HEK293 (cell line): Measurements from ENCODE around the gene ZRSR2.

Experiments used
- BCL6B ChIP-seq: fragments of 450-650 bp; formaldehyde crosslinking; IDR thresholded peaks from 2 replicates; pipeline ENCODE4 v1.5.1; 2017; ENCODE audit warnings: missing biosample characterization, missing genetic modification characterization
- GLI2 ChIP-seq: fragments of 450-650 bp; formaldehyde crosslinking; IDR thresholded peaks from 2 replicates; pipeline ENCODE4; 2017; ENCODE audit warnings: missing biosample characterization, missing genetic modification characterization, low read depth, borderline replicate concordance
- GLIS2 ChIP-seq: fragments of 450-650 bp; formaldehyde crosslinking; IDR thresholded peaks from 2 replicates; pipeline ENCODE4 v1.5.1; 2016; ENCODE audit warnings: missing biosample characterization, missing genetic modification characterization
- HOXA7 ChIP-seq: sonication (generic); formaldehyde crosslinking; IDR thresholded peaks from 2 replicates; pipeline ENCODE4 v1.8.1; 2022; ENCODE audit warnings: missing genetic modification reagents, borderline replicate concordance
- MEIS1 ChIP-seq: sonication (generic); formaldehyde crosslinking; IDR thresholded peaks from 2 replicates; pipeline ENCODE4 v1.8.1; 2022; ENCODE audit warnings: missing genetic modification reagents, mild to moderate bottlenecking, borderline replicate concordance
- MYNN ChIP-seq: fragments of 450-650 bp; formaldehyde crosslinking; IDR thresholded peaks from 2 replicates; pipeline ENCODE4 v1.5.1; 2016; ENCODE audit warnings: missing biosample characterization, missing genetic modification characterization, borderline replicate concordance
- PRDM4 ChIP-seq: fragments of 450-650 bp; formaldehyde crosslinking; IDR thresholded peaks from 2 replicates; pipeline ENCODE4 v1.5.1; 2017; ENCODE audit warnings: missing biosample characterization, missing genetic modification characterization
- ZBTB1 ChIP-seq: fragments of 450-650 bp; formaldehyde crosslinking; IDR thresholded peaks from 2 replicates; pipeline ENCODE4 v1.5.1; 2016; ENCODE audit warnings: missing biosample characterization, missing genetic modification characterization
- ZBTB17 ChIP-seq: fragments of 450-650 bp; formaldehyde crosslinking; IDR thresholded peaks from 2 replicates; pipeline ENCODE4 v1.5.1; 2016; ENCODE audit warnings: missing biosample characterization, missing genetic modification characterization
- ZBTB20 ChIP-seq: fragments of 450-650 bp; formaldehyde crosslinking; IDR thresholded peaks from 2 replicates; pipeline ENCODE4 v1.5.1; 2016; ENCODE audit warnings: missing biosample characterization, missing genetic modification characterization
- ZBTB48 ChIP-seq: fragments of 450-650 bp; formaldehyde crosslinking; IDR thresholded peaks from 2 replicates; pipeline ENCODE4 v1.5.1; 2016; ENCODE audit warnings: missing biosample characterization, missing genetic modification characterization
- ZBTB49 ChIP-seq: fragments of 450-650 bp; formaldehyde crosslinking; IDR thresholded peaks from 2 replicates; pipeline ENCODE4 v1.5.1; 2016; ENCODE audit warnings: missing biosample characterization, missing genetic modification characterization, low read depth
- ZFP41 ChIP-seq: fragments of 450-650 bp; formaldehyde crosslinking; IDR thresholded peaks from 2 replicates; pipeline ENCODE4 v1.5.1; 2016; ENCODE audit warnings: missing biosample characterization, missing genetic modification characterization, borderline replicate concordance
- ZFP69B ChIP-seq: fragments of 450-650 bp; formaldehyde crosslinking; IDR thresholded peaks from 2 replicates; pipeline ENCODE4 v1.5.1; 2016; ENCODE audit warnings: missing biosample characterization, missing genetic modification characterization
- ZNF132 ChIP-seq: fragments of 450-650 bp; formaldehyde crosslinking; IDR thresholded peaks from 2 replicates; pipeline ENCODE4 v1.5.1; 2017; ENCODE audit warnings: missing biosample characterization, missing genetic modification characterization, borderline replicate concordance
- ZNF146 ChIP-seq: fragments of 450-650 bp; formaldehyde crosslinking; IDR thresholded peaks from 2 replicates; pipeline ENCODE4 v1.5.1; 2016; ENCODE audit warnings: missing biosample characterization, missing genetic modification characterization
- ZNF148 ChIP-seq: fragments of 450-650 bp; formaldehyde crosslinking; IDR thresholded peaks from 2 replicates; pipeline ENCODE4 v1.5.0; 2017; ENCODE audit warnings: missing biosample characterization, missing genetic modification characterization, borderline replicate concordance
- ZNF16 ChIP-seq: fragments of 450-650 bp; formaldehyde crosslinking; IDR thresholded peaks from 2 replicates; pipeline ENCODE4 v1.5.1; 2016; ENCODE audit warnings: low read depth, missing biosample characterization, missing genetic modification characterization
- ZNF239 ChIP-seq: fragments of 450-650 bp; formaldehyde crosslinking; IDR thresholded peaks from 2 replicates; pipeline ENCODE4 v1.5.1; 2016; ENCODE audit warnings: missing biosample characterization, missing genetic modification characterization
- ZNF248 ChIP-seq: fragments of 450-650 bp; formaldehyde crosslinking; IDR thresholded peaks from 2 replicates; pipeline ENCODE4 v1.5.1; 2017; ENCODE audit warnings: missing biosample characterization, missing genetic modification characterization
- ZNF26 ChIP-seq: fragments of 450-650 bp; formaldehyde crosslinking; IDR thresholded peaks from 2 replicates; pipeline ENCODE4 v1.5.1; 2016; ENCODE audit warnings: missing biosample characterization, missing genetic modification characterization
- ZNF394 ChIP-seq: fragments of 450-650 bp; formaldehyde crosslinking; IDR thresholded peaks from 2 replicates; pipeline ENCODE4 v1.5.1; 2016; ENCODE audit warnings: missing biosample characterization, missing genetic modification characterization, mild to moderate bottlenecking, moderate library complexity, borderline replicate concordance
- ZNF449 ChIP-seq: fragments of 450-650 bp; formaldehyde crosslinking; IDR thresholded peaks from 2 replicates; pipeline ENCODE4 v1.5.1; 2017; ENCODE audit warnings: missing biosample characterization, mild to moderate bottlenecking, missing genetic modification characterization, moderate library complexity
- ZNF621 ChIP-seq: fragments of 450-650 bp; formaldehyde crosslinking; IDR thresholded peaks from 2 replicates; pipeline ENCODE4 v1.5.1; 2017; ENCODE audit warnings: missing biosample characterization, missing genetic modification characterization
- ZNF624 ChIP-seq: fragments of 450-650 bp; formaldehyde crosslinking; IDR thresholded peaks from 2 replicates; pipeline ENCODE4 v1.5.1; 2017; ENCODE audit warnings: missing biosample characterization, missing genetic modification characterization
- ZNF639 ChIP-seq: fragments of 450-650 bp; formaldehyde crosslinking; IDR thresholded peaks from 2 replicates; pipeline ENCODE4 v1.5.1; 2016; ENCODE audit warnings: missing biosample characterization, missing genetic modification characterization

ZRSR2 gene

GRCh38 chrX:15789979-15790768 is at the start of gene ZRSR2 (continued):
- TF ChIP-seq ZNF248 (tag by site-specific recombination) (no peak), ZNF148 (no peak), ZNF239 (no peak), ZFP41 (tag by site-specific recombination) (no peak), PRDM4 (tag by site-specific recombination) (peak; percentile 74), ZBTB20 (tag by site-specific recombination) (peak; percentile 61; the same call in 1 of the 2 replicates), ZNF132 (no peak), ZNF624 (tag by site-specific recombination) (no peak), HOXA7 (CRISPR knock-in tag) (no peak), ZNF639 (peak; percentile 50), BCL6B (no peak), MEIS1 (CRISPR knock-in tag) (no peak), GLIS2 (tag by site-specific recombination) (no peak), ZNF16 (tag by site-specific recombination) (no peak), ZBTB17 (tag by site-specific recombination) (peak; percentile 97), ZNF449 (tag by site-specific recombination) (no peak), GLI2 (tag by site-specific recombination) (no peak), ZNF621 (tag by site-specific recombination) (no peak), ZBTB48 (tag by site-specific recombination) (peak; percentile 94), ZNF394 (peak; percentile 78; the same call in 1 of the 2 replicates), ZNF146 (no peak), ZFP69B (tag by site-specific recombination) (peak; percentile 29; the same call in 1 of the 2 replicates), ZBTB1 (tag by site-specific recombination) (no peak), ZNF26 (tag by site-specific recombination) (no peak), ZBTB49 (no peak), MYNN (tag by site-specific recombination) (no peak)
